Stimulated activated CD4-positive, alpha-beta T cell treated with anti-CD3 and anti-CD28 coated beads, Interleukin-12 subunit alpha, Interleukin-12 subunit beta, amount 100 ng/mL, for 48 hours (primary cell): ENCODE measurements around the gene DNM3.

Experiments used
- DNase-seq, 3 donors: peaks; one replicate each; pipeline ENCODE4 v3.0.0-alpha.2; 2020; ENCODE audit warnings: low read depth in 2 of 3, low spot score in 1 of 3

Gene DNM3

GRCh38 chr1:171917331-171917730 lies 76.0 kb downstream of the DNM3 start:
- no peak for DNase-seq

- no peak for DNase-seq
These were observed 78.9 kb downstream of the DNM3 start for GRCh38 chr1:171919891-171920887.

GRCh38 chr1:171922999-171923398 lies 81.7 kb downstream of the DNM3 start:
- no peak for DNase-seq

- DNase-seq, result no peak
These were observed 87.8 kb downstream of the DNM3 start for GRCh38 chr1:171929121-171929520.

- DNase-seq, result no peak
These were observed 90.5 kb downstream of the DNM3 start for GRCh38 chr1:171931752-171932151.

DNA sequence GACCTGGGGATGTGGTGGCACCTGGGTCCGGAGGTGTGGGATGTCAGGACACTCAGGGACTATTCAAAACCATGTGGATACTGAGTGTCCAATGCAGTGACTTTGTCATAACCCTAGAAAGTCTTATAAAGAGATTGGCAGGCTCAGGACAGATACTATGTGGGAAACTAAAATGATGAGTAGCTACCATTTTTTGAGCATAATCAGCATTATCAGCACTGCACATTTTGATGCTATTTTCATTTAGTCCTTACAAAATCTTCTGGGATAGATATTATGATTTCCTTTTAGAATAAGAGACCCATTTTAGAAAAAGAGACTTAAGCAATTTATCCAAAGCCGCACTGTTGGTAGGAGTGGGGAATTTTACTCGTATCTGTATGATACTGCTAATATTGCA lies 93.4 kb downstream of the DNM3 start:
- DNase-seq, result no peak

DNA sequence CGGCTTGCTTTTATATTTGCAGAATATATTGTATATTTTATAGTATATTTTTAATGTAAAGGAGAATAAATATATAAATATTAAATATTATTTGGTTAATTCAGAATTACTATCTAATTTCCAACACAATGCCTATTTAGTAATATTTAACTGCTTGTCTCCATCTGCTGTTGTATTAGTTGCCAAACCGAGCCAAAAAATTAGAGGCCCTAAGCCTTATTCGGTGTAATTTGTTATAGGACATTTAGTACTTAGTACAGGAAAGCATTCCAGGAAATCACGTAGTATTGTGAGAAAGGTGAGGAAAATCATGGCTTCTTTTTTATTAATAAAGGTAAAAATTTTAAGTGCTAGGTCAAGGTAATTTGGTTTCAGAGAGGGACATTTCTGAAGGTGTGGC lies 93.8 kb downstream of the DNM3 start:
- DNase-seq, result no peak

GRCh38 chr1:171935664-171936063 lies 94.4 kb downstream of the DNM3 start:
- no peak for DNase-seq

DNA sequence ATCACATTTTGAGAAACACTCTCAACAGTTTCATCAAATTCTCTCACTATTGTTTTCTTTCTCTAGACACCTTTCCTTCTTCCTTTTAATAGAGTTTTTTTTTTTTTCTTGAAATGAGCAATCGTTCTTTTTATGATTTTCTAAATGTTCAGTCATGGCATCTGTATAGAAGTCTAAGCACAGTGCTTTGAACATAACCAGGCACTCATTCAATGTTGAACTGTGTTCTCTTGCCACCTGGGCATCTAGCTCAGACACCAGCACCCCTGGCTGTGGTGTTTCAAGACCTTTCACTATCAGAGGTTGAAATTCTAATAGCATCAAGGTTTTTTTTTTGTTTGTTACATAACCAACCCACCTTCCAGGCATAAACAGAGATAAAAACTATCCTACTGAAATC lies 96.6 kb downstream of the DNM3 start:
- DNase-seq, result no peak

DNA sequence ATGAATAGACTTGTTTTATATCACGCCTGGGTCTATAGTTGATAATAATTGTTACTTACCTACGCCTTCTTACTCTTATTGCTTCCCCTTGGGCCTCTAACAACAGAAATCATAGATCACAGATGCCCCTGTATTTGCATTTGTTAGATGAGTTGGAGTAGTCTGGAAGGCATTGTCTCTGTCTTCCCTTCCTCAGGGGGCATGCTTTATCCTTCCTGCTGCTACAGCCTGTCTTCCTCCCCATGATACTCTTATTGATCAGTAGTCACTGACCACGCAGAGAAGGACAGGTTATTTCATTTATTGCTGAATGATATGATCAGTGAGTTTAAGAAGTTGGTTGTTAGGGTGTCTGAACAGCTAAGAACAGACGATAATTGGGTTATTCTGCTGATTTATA lies 98.4 kb downstream of the DNM3 start:
- no peak for DNase-seq

- DNase-seq, result no peak
These were observed 99.1 kb downstream of the DNM3 start for GRCh38 chr1:171940368-171940767.

DNA sequence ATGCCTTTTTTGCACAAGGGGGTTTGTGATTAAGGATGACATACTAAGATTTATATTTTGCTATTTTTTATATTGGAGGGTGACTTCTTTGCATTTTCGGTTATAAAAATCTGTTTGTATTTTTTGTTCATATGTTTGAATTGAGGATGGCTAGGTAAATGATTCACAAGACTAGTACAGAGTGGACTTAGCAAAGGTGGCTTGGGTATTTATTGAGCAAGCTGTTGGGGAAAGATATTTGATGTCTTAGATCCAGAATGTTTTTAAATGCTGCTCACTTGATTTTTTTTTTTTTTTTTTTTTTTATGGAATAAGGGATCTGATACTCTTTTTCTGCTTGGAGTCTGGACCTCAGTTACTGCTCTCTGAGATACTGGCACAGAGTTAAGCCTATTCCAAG lies 100.6 kb downstream of the DNM3 start:
- no peak for DNase-seq

- no peak for DNase-seq
These were observed 102.8 kb downstream of the DNM3 start for GRCh38 chr1:171943973-171944561.

DNA sequence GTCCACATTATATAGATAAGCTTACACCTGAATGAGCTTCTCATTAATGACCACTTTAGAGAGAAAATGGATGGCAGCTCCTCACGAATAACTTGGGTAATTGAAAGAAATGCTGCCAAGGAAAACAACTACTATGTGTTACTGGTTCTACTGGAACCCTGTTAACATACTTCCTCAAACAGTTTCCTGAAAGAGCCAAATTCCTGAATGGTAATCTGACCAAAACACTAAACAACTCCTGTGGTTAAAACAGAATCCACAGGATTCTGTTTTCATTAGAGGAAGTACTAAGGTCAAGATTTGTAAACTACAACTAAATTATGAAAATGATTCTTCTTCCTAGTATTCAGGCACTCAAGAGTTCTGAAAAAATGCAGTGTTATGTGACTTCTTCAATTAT lies 107.2 kb downstream of the DNM3 start:
- DNase-seq, result no peak

DNA sequence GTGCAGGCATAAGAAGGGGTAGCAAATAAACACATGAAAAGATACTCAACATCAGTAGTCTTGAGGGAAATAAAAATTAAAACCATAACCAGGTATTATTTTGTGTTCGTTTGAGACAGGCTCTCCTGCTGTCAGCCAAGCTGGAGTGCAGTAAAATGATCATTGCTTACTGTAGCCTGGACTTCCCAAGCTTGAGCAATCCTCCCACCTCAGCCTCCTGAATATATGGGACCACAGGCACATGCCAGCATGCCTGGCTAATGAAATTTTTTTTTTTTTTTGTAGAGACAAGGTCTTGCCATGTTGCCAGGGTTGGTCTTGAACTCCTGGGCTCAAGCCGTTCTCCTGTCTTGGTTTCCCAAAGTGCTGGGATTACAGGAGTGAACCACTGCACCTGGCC lies 108.0 kb downstream of the DNM3 start:
- no peak for DNase-seq

- DNase-seq, result no peak
These were observed 112.5 kb downstream of the DNM3 start for GRCh38 chr1:171953835-171954234.

- no peak for DNase-seq
These were observed 113.1 kb downstream of the DNM3 start for GRCh38 chr1:171954361-171954760.

DNA sequence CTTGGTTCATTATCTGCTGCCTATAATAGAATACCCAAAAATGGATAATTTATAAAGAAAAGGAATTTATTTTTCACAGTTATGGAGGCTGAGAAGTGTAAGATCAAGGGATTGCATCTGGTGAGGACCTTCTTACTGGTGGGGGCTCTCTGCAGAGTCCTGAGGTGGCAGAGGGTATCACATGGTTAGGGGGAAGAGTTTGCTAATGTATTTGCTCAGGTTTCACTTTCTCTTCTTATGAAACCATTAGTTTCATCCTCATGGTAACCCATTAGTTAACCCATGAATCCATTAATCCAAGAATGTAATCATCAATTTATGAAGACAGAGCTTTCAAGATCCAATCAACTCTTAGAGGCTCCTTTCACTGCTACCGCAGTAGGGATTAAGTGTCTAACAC lies 120.6 kb downstream of the DNM3 start:
- no peak for DNase-seq

GRCh38 chr1:171963762-171964161 lies 122.5 kb downstream of the DNM3 start:
- DNase-seq, result no peak

GRCh38 chr1:171965777-171966176 lies 124.5 kb downstream of the DNM3 start:
- DNase-seq, result no peak

- no peak for DNase-seq
These were observed 125.3 kb downstream of the DNM3 start for GRCh38 chr1:171966426-171967220.

GRCh38 chr1:171969226-171969625 lies 127.9 kb downstream of the DNM3 start:
- no peak for DNase-seq
